HFF-Myc (cell line): ENCODE results near the gene ESYT3.
"Not testable (repeated sequence)": the region's sequence is repeated elsewhere in the genome, so short reads cannot be mapped to it uniquely, and the experiment has no call there.

Source experiments
- DNase-seq: peaks from one replicate; pipeline ENCODE4 v3.0.0-alpha.2; 2011; ENCODE audit warnings: low read depth; ENCODE audit errors: extremely low read depth
- H3K4me3 ChIP-seq: replicated peaks from 2 replicates; pipeline ENCODE4 v1.5.1; 2011; ENCODE audit warnings: low read depth, mild to moderate bottlenecking, control low read depth, low read length
- CTCF ChIP-seq: IDR thresholded peaks from 2 replicates; pipeline ENCODE4 v1.5.1; 2012; ENCODE audit warnings: mild to moderate bottlenecking, low read depth, low read length, control low read depth; ENCODE audit errors: missing control alignments

The ESYT3 gene

GRCh38 chr3:138449490-138449889 is 15.1 kb downstream of the ESYT3 start:
- no peak overlapping the region for H3K4me3 ChIP-seq
- no peak for DNase-seq
- TF ChIP-seq CTCF: no peak

- no peak for TF ChIP-seq CTCF
Measured at GRCh38 chr3:138450181-138450580, 15.8 kb downstream of the ESYT3 start.

GRCh38 chr3:138450704-138451424 is 16.4 kb downstream of the ESYT3 start:
- no peak for DNase-seq
- no peak overlapping the region for H3K4me3 ChIP-seq
- no peak for TF ChIP-seq CTCF

More at GRCh38 chr3:138450181-138450580, 15.8 kb downstream of the ESYT3 start:
- no peak for DNase-seq
- H3K4me3 ChIP-seq: no peak overlapping the region

GRCh38 chr3:138451595-138452162 is 17.3 kb downstream of the ESYT3 start:
- TF ChIP-seq CTCF: no peak
- no peak for DNase-seq
- no peak overlapping the region for H3K4me3 ChIP-seq

GRCh38 chr3:138452436-138452835 is 18.0 kb downstream of the ESYT3 start:
- no peak for TF ChIP-seq CTCF

GRCh38 chr3:138453940-138454339 is 19.5 kb downstream of the ESYT3 start:
- not testable (repeated sequence) for DNase-seq, H3K4me3 ChIP-seq

More at GRCh38 chr3:138452436-138452835, 18.0 kb downstream of the ESYT3 start:
- no peak for DNase-seq
- no peak overlapping the region for H3K4me3 ChIP-seq

- H3K4me3 ChIP-seq: no peak overlapping the region
- TF ChIP-seq CTCF: no peak
- no peak for DNase-seq
Measured at GRCh38 chr3:138455801-138456716, 21.6 kb downstream of the ESYT3 start.
